HG02981 (cell line): ENCODE data around the gene GCK.

Experiments
- ATAC-seq: cut with Tn5 transposase; IDR thresholded peaks from one replicate; pipeline ENCODE4 v1.9.1; 2021; ENCODE audit warnings: mild to moderate bottlenecking, moderate library complexity; ENCODE audit not compliant: unreplicated experiment

The GCK gene

GRCh38 chr7:44108768-44109750, 80.2 kb downstream of the GCK start:
- no peak for ATAC-seq

- no peak for ATAC-seq
Observed at GRCh38 chr7:44107961-44108767, 81.1 kb downstream of the GCK start.

GRCh38 chr7:44107116-44107960, 81.9 kb downstream of the GCK start:
- ATAC-seq = no peak

- no peak for ATAC-seq
Observed at GRCh38 chr7:44106311-44107065, 82.8 kb downstream of the GCK start.

- ATAC-seq = no peak
Observed at GRCh38 chr7:44105832-44106231, 83.4 kb downstream of the GCK start.

GRCh38 chr7:44104860-44105771, 84.1 kb downstream of the GCK start:
- ATAC-seq = no peak

- ATAC-seq = no peak
Observed at GRCh38 chr7:44103923-44104859, 85.0 kb downstream of the GCK start, which contains the start of gene AEBP1. Gene AEBP1 (plus strand): TSS chr7:44104345. CDS start chr7:44104666, 321 bp downstream.

- no peak for ATAC-seq
Observed at GRCh38 chr7:44103566-44103922, 85.7 kb downstream of the GCK start.

GRCh38 chr7:44102846-44103565, 86.2 kb downstream of the GCK start:
- no peak for ATAC-seq

GRCh38 chr7:44101966-44102845, 87.0 kb downstream of the GCK start:
- no peak for ATAC-seq

- no peak for ATAC-seq
Observed at GRCh38 chr7:44101303-44101965, 87.8 kb downstream of the GCK start.

- no peak for ATAC-seq
Observed at GRCh38 chr7:44100458-44101302, 88.6 kb downstream of the GCK start.

- no peak for ATAC-seq
Observed at GRCh38 chr7:44099669-44100068, 89.6 kb downstream of the GCK start.

GRCh38 chr7:44098092-44099068, 90.9 kb downstream of the GCK start:
- no peak for ATAC-seq
